ENCODE measurements around the gene CPSF4L. TPM values are rescaled to one million over a fixed set of nuclear protein-coding genes. Genes with fewer than 3 reads are reported as not detected.
"Not testable (repeated sequence)": the region's sequence is repeated elsewhere in the genome, so short reads cannot be mapped to it uniquely, and the experiment has no call there.

The CPSF4L gene
- total RNA-seq, 2 experiments from 2014 or later = not detected

DNA sequence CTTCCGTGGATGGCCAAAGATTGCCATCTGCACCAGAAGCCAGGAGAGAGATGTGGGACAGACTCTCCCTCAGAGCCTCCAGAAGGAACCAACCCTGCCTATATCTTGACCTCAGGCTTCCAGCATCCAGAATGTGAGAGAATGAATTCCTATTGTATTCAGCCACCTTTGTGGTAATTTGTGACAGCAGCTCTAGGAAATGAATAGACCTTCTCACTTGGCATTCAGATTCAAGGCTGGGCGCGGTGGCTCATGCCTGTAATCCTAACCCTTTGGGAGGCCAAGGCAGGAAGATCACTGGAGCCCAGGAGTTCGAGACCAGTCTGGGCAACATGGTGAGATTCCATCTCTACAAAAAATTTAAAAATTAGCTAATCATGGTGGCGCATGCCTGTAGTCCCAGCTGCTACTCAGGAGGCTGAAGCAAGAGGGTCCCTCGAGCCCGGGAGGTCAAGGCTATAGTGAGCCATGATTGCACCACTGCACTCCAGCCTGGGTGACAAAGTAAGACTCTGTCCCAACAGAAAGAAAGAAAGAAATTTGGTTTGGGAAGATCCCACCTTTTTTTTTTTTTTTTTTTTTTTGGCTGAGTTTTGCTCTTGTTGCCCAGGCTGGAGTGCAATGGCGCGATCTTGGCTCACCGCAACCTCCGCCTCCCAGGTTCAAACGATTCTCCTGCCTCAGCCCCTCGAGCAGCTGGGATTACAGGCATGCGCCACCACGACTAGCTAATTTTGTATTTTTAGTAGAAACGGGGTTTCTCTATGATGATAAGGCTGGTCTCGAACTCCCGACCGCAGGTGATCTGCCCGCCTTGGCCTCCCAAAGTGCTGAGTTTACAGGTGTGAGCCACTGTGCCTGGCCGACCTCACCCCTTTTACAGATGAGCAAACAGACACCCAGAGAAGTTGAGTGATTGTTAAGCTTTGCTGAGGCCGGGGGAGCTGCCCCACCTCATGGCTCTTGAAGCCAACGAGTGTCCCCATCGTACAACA is 4.3 kb upstream of the CPSF4L start:
- Mint-ChIP-seq H3K4me1 (no peaks in the 10 kb centered on the region), H3K27ac (no peak overlapping the region), H3K9me3 (ENCODE audit: low read depth) (no peaks in the 10 kb centered on the region), H3K36me3 (ENCODE audit: low read depth) (no peaks in the 10 kb centered on the region), H3K27me3 (no peaks in the 10 kb centered on the region), H3K4me3 (no peak overlapping the region)
- ATAC-seq = no peak
- ChIA-PET POLR2A (no interaction called here), CTCF (interaction anchor here (0.6 to 1.3 kb wide), 7 partner anchors 10 to 1648 kb away, joined by 3 to 6 read pairs (median 3); no protein-coding TSS in a partner anchor)
- DNase-seq = no peak
- intact Hi-C loops (cut with DNase I, micrococcal nuclease) = no loop called here

DNA sequence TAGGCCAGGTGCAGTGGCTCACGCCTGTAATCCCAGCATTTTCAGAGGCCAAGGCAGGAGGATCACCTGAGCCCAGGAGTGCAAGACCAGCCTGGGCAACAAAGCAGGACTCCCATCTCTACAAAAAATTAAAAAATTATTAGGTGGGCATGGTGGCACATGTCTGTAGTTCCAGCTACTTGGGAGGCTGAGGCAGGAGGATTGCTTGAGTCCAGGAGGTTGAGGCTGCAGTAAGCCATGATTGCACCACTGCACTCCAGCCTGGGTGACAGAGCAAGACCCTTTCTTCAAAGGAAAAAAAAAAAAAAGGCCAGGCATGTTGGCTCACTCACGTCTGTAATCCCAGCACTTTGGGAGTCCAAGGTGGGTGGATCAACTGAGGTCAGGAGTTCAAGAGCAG is 2.8 kb upstream of the CPSF4L start:
- CTCF ChIA-PET, H3K4me1 Mint-ChIP-seq: not testable (repeated sequence)

DNA sequence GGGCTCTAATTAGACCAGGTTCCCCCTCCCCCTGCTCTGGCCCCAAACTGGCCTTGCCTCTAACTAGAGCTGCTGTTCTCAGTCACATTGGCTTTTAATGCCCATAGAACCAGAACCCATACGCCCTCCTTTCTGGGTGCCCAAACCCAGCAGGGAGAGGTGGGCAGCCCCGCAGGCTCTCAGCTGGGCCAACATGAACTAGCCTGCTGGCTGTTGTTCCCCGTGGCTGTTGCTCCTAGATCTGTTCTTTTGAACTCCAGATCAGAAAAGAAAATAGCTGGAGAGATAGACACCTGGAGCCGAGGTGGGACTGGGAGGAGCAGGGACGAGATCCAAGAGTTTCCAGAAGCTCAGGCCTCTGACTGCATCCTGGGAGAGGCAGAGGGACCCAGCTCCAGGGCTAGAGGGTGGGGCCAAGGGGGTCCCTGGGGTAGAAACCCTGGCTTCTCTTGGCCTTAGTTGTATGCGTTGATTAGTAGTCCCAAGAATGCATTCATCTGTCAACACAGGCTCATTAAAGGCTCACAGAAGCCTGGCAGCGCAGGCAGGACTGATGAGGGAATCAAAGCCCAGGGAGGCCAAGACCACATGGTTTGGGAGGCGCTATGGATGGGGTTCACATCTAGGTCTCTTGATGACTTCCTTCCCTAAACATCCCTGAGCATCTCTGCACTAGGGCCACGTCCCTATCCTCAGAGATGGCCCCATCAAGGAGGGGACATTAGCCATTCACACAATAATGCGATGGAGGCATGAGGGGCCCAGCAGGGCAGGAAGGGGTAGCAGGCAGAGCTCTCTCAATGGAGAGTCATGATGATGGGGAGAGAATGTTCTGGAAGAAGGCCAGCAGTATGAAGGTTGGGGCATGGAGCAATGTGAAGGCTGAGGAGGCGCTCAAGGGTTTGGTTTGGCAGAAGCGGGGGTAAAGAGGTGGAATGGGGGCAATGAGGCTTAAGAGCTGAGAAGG is 1.3 kb upstream of the CPSF4L start:
- CTCF ChIA-PET = no interaction called here
- POLR2A ChIA-PET = no interaction called here
- Mint-ChIP-seq H3K4me1 (no peaks in the 10 kb centered on the region), H3K4me3 (no peak overlapping the region), H3K27ac (no peak overlapping the region), H3K36me3 (ENCODE audit: low read depth) (no peaks in the 10 kb centered on the region), H3K27me3 (no peaks in the 10 kb centered on the region), H3K9me3 (ENCODE audit: low read depth) (no peaks in the 10 kb centered on the region)
- intact Hi-C loops (cut with DNase I, micrococcal nuclease) = no loop called here
- ATAC-seq (no peak), DNase-seq (no peak)

More for the DNA sequence above, 2.8 kb upstream of the CPSF4L start:
- H3K4me3 Mint-ChIP-seq; POLR2A ChIA-PET; H3K27ac Mint-ChIP-seq; ATAC-seq; H3K36me3 Mint-ChIP-seq (ENCODE audit: low read depth); intact Hi-C loops (cut with DNase I, micrococcal nuclease); DNase-seq; H3K27me3 Mint-ChIP-seq; H3K9me3 Mint-ChIP-seq (ENCODE audit: low read depth): not testable (repeated sequence)

GRCh38 chr17:73261952-73262675 is 434 bp upstream of the CPSF4L start:
- Mint-ChIP-seq H3K4me1 (no peaks in the 10 kb centered on the region), H3K4me3 (no peak overlapping the region), H3K9me3 (ENCODE audit: low read depth) (no peaks in the 10 kb centered on the region), H3K27me3 (no peaks in the 10 kb centered on the region), H3K27ac (no peak overlapping the region), H3K36me3 (ENCODE audit: low read depth) (no peaks in the 10 kb centered on the region)
- ATAC-seq (no peak), DNase-seq (no peak)
- intact Hi-C loops (cut with DNase I, micrococcal nuclease) = no loop called here
- CTCF ChIA-PET = no interaction called here
- POLR2A ChIA-PET = interaction anchor here (0.5 kb wide), 1 partner anchor 239 kb away, joined by 5 read pairs; no protein-coding TSS in a partner anchor

GRCh38 chr17:73257516-73257915 is 4.2 kb downstream of the CPSF4L start:
- intact Hi-C loops (cut with DNase I, micrococcal nuclease) = loop anchor here in 1 of 2 experiments (5.0 kb wide), 1 partner anchor 530 kb away; no protein-coding TSS in a partner anchor

DNA sequence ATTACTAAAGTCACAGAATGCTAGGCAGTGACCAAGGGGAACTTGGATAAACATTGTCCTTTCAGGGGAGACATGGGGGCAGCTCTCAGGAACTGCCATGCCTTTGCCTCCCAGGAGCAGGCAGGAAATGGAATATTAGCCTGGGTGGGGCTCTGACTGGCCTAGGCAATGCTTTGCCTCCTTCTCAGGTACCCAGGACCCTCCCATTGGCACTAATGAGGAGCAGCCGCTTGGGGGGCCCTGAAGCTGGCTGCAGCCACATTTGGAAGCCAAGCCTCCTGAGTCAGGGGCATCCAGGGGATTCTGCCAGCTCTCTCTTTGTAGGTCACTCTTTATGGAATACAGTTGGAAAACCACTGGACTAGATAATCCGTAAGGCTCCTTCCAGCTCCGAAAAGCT is 5.5 kb downstream of the CPSF4L start:
- DNase-seq (no peak), ATAC-seq (no peak)
- POLR2A ChIA-PET = no interaction called here
- H3K9me3 Mint-ChIP-seq (ENCODE audit: low read depth) = no peaks in the 10 kb centered on the region
- CTCF ChIA-PET = interaction anchor here (0.6 to 5.8 kb wide), 10 partner anchors 9 to 701 kb away, joined by 3 to 98 read pairs (median 4); a partner anchor contains a TSS
- H3K4me1 Mint-ChIP-seq = no peaks in the 10 kb centered on the region
- H3K27ac Mint-ChIP-seq = no peak overlapping the region
- no peaks in the 10 kb centered on the region for H3K36me3 Mint-ChIP-seq (ENCODE audit: low read depth)
- intact Hi-C loops (cut with DNase I, micrococcal nuclease) = loop anchor here in 1 of 2 experiments (1.0 to 5.0 kb wide), 2 partner anchors 114 to 529 kb away; no protein-coding TSS in a partner anchor
- no peak overlapping the region for H3K4me3 Mint-ChIP-seq
- H3K27me3 Mint-ChIP-seq = no peaks in the 10 kb centered on the region

More at GRCh38 chr17:73257516-73257915, 4.2 kb downstream of the CPSF4L start:
- H3K4me3 Mint-ChIP-seq = no peak overlapping the region
- ChIA-PET POLR2A (no interaction called here), CTCF (interaction anchor here (2.1 kb wide), 1 partner anchor 112 kb away, joined by 18 read pairs; no protein-coding TSS in a partner anchor)
- no peaks in the 10 kb centered on the region for H3K9me3 Mint-ChIP-seq (ENCODE audit: low read depth)
- no peak overlapping the region for H3K27ac Mint-ChIP-seq
- H3K27me3 Mint-ChIP-seq = no peaks in the 10 kb centered on the region
- DNase-seq (no peak), ATAC-seq (no peak)
- no peaks in the 10 kb centered on the region for H3K36me3 Mint-ChIP-seq (ENCODE audit: low read depth)
- H3K4me1 Mint-ChIP-seq = no peaks in the 10 kb centered on the region

DNA sequence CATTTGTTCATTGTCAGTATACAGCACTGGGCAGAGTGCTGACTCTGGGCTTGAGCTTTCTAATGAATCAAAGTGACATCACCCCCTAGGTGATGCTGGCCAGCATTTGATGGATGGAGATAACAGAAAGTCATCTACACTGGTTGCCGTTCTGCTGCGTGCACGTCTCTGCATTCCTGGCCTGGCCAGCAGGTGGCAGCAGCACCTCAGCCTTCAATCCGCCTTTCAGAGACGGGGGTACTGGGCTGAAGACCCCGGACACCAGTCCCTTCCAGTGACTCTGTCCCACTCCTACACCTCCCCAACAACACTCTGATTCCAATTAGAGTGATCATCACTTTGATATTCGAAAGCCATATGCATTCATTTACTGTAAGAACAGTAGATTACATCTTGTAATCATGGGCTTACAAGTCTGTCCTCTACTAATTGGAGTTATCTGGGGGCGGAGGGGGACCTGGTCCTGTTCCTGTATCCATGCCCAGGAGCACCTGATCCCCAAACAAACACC is 6.0 kb downstream of the CPSF4L start:
- intact Hi-C loops (cut with DNase I, micrococcal nuclease) = loop anchor here (1.0 to 5.0 kb wide), 4 partner anchors 115 to 698 kb away; no protein-coding TSS in a partner anchor
- no peaks in the 10 kb centered on the region for H3K27me3 Mint-ChIP-seq
- H3K9me3 Mint-ChIP-seq (ENCODE audit: low read depth) = no peaks in the 10 kb centered on the region
- H3K4me3 Mint-ChIP-seq = no peak overlapping the region
- H3K36me3 Mint-ChIP-seq (ENCODE audit: low read depth) = no peaks in the 10 kb centered on the region
- ChIA-PET POLR2A (no interaction called here), CTCF (interaction anchor here (0.6 to 5.8 kb wide), 21 partner anchors 8 to 638 kb away, joined by 3 to 98 read pairs (median 4); partner anchors contain the start of gene CDC42EP4)
- H3K27ac Mint-ChIP-seq = no peak overlapping the region
- H3K4me1 Mint-ChIP-seq = no peaks in the 10 kb centered on the region
- DNase-seq (peak; percentile 75), ATAC-seq (peak; percentile 92)

- ChIA-PET POLR2A (no interaction called here), CTCF (interaction anchor here (5.8 kb wide), 1 partner anchor 118 kb away, joined by 98 read pairs; no protein-coding TSS in a partner anchor)
- Mint-ChIP-seq H3K27me3 (no peaks in the 10 kb centered on the region), H3K4me1 (no peaks in the 10 kb centered on the region), H3K9me3 (ENCODE audit: low read depth) (no peaks in the 10 kb centered on the region), H3K36me3 (ENCODE audit: low read depth) (peaks cover 4% of the 10 kb centered on the region), H3K27ac (no peak overlapping the region), H3K4me3 (no peak overlapping the region)
- no peak for ATAC-seq
- DNase-seq = no peak
- intact Hi-C loops (cut with DNase I, micrococcal nuclease) = no loop called here
Measured at GRCh38 chr17:73251871-73252270, 9.8 kb downstream of the CPSF4L start.

DNA sequence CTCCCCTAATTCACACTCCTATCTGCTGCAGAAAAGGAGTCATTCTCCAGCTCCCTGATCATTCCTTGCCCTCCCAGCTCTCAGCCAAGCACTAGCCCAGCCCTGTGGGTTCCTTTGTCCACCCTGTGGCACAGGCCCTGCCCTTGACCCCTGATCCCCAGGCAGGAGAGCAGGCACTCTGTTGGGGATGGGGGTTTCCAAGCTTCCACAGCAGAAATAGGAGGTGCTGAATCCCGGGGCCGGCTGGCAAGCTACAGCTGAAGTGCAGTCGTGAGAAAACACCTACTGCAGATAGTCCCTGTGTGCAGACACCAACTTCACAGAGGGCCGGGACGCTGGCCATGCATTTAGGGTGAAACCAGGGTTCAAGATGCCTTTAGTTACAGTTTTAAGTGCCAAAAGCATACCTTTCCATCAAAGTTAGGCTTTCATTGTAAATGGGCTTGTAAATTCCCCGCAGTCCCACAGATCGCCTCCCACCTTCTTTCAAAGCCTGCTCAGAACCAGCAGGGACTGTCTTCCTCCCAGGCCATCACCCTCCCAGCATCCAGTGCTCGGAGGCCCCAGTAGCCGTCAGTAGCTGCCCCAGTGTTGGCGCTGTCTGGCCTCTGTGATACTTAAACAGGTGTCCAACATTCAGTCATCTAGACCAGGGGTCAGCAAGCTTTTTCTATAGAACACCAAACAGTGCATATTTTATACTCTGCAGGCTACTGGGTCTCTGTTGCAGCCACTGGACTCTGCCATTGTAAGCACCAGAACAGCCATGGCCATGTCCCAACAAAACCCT is 10.6 kb downstream of the CPSF4L start:
- ChIA-PET CTCF (interaction anchor here (0.7 to 5.8 kb wide), 5 partner anchors 15 to 119 kb away, joined by 3 to 98 read pairs (median 3); no protein-coding TSS in a partner anchor), POLR2A (no interaction called here)
- Mint-ChIP-seq H3K4me1 (no peaks in the 10 kb centered on the region), H3K36me3 (ENCODE audit: low read depth) (peaks cover 4% of the 10 kb centered on the region), H3K27ac (no peak overlapping the region), H3K4me3 (no peak overlapping the region), H3K27me3 (no peaks in the 10 kb centered on the region), H3K9me3 (ENCODE audit: low read depth) (no peaks in the 10 kb centered on the region)
- no peak for ATAC-seq
- no peak for DNase-seq
- intact Hi-C loops (cut with DNase I, micrococcal nuclease) = no loop called here

- intact Hi-C loops (cut with DNase I, micrococcal nuclease) = no loop called here
- peaks cover 4% of the 10 kb centered on the region for H3K36me3 Mint-ChIP-seq (ENCODE audit: low read depth)
- DNase-seq (no peak), ATAC-seq (no peak)
- no peaks in the 10 kb centered on the region for H3K4me1 Mint-ChIP-seq
- H3K27ac Mint-ChIP-seq = no peak overlapping the region
- H3K4me3 Mint-ChIP-seq = no peak overlapping the region
- no peaks in the 10 kb centered on the region for H3K9me3 Mint-ChIP-seq (ENCODE audit: low read depth)
- POLR2A ChIA-PET = interaction anchor here (0.6 kb wide), 1 partner anchor 83 kb away, joined by 4 read pairs; no protein-coding TSS in a partner anchor
- no peaks in the 10 kb centered on the region for H3K27me3 Mint-ChIP-seq
- CTCF ChIA-PET = interaction anchor here (0.8 to 1.6 kb wide), 4 partner anchors 14 to 126 kb away, joined by 3 to 13 read pairs (median 3); no protein-coding TSS in a partner anchor
Measured at GRCh38 chr17:73249700-73250099, 12.0 kb downstream of the CPSF4L start.

Measured in activated CD4-positive, alpha-beta T cell treated with anti-CD3 and anti-CD28 coated beads for 36 hours (primary cell).